Aorta (tissue), 5 donors: ENCODE measurements around the gene SWI5. TPM values are rescaled to one million over a fixed set of nuclear protein-coding genes. Genes with fewer than 3 reads are reported as not detected.

ENCODE experiments used
- ATAC-seq: fragments of 200-7000 bp; cut with Tn5 transposase; one replicate; pipeline ENCODE4 v1.9.1; 2022; ENCODE audit warnings: moderate library complexity; ENCODE audit not compliant: low FRiP score
- DNase-seq, 2 donors: peaks; one replicate each; pipeline ENCODE4 v3.0.0-alpha.2; 2020
- H3K27ac ChIP-seq, 2 donors: one replicate each; pipeline ENCODE4 v1.5.1; 2013; ENCODE audit warnings: low read length in 2 of 2, mild to moderate bottlenecking in 2 of 2, moderate library complexity in 2 of 2, control low read depth in 1 of 2, inconsistent platforms in 1 of 2, low read depth in 1 of 2
- H3K27me3 ChIP-seq, 2 donors: one replicate each; pipeline ENCODE4 v1.6.1; 2013; ENCODE audit warnings: control low read depth in 1 of 2, low read length in 1 of 2, mild to moderate bottlenecking in 1 of 2, moderate library complexity in 1 of 2; ENCODE audit not compliant: insufficient read depth in 2 of 2, control insufficient read depth in 1 of 2
- H3K36me3 ChIP-seq, 2 donors: one replicate each; pipeline ENCODE4 v1.6.1; 2013; ENCODE audit warnings: control low read depth in 1 of 2, low read length in 1 of 2, mild to moderate bottlenecking in 1 of 2; ENCODE audit not compliant: insufficient read depth in 2 of 2, control insufficient read depth in 1 of 2
- H3K4me1 ChIP-seq, 2 donors: one replicate each; pipeline ENCODE4 v1.6.1; 2013; ENCODE audit warnings: low read length in 2 of 2, control low read depth in 1 of 2, mild to moderate bottlenecking in 1 of 2, moderate library complexity in 1 of 2; ENCODE audit not compliant: insufficient read depth in 2 of 2, control insufficient read depth in 1 of 2
- H3K4me3 ChIP-seq, 2 donors: one replicate each; pipeline ENCODE4 v1.5.1; 2013; ENCODE audit warnings: low read length in 2 of 2, control low read depth in 1 of 2, mild to moderate bottlenecking in 1 of 2
- H3K9me3 ChIP-seq: one replicate; pipeline ENCODE4 v1.6.1; 2013; ENCODE audit warnings: mild to moderate bottlenecking, low read length; ENCODE audit not compliant: control insufficient read depth
- WGBS, 2 donors: extraction: QIAGEN DNeasy Blood & Tissue Kit; methylation state at CpG; one replicate each; pipeline ENCODE4 v1.1.7; 2013; 5-methylcytosine and 5-hydroxymethylcytosine counted together
- intact Hi-C, 2 donors: fragments of 100-400 bp; cut with DNase I; formaldehyde crosslinking; loops; one replicate each; pipeline versions ENCODE4 v1.14.2 to v1.15.0; 2022
- polyA plus RNA-seq, 2 donors: library from polyadenylated mRNA; stranded (reverse); fragments of 200-250 nt; gene quantifications; one replicate each; pipeline ENCODE4 v1.2.3, GENCODE V29; 2013
- total RNA-seq, 2 donors: library from RNA; stranded (reverse); fragmentation: NEBNext Ultra II Directional; extraction: Animal tissue kit (Norgen Biotek cat#: 25700); gene quantifications; one replicate each; pipeline ENCODE4 v1.2.1, GENCODE V29; 2021
- donor health status: healthy with polysubstance abuse.
- donor health status: Bipolar disorder and iron deficiency.
- donor health status: DM: no; HTN: no; CAD: no.
- donor health status: DM: no; HTN: no; CAD: no.
- donor health status: DM: yes; HTN: yes; CAD: no.

Gene SWI5
- total and polyA plus RNA-seq, 4 donors: 12.2 to 30.8 (median 22.4) TPM

DNA sequence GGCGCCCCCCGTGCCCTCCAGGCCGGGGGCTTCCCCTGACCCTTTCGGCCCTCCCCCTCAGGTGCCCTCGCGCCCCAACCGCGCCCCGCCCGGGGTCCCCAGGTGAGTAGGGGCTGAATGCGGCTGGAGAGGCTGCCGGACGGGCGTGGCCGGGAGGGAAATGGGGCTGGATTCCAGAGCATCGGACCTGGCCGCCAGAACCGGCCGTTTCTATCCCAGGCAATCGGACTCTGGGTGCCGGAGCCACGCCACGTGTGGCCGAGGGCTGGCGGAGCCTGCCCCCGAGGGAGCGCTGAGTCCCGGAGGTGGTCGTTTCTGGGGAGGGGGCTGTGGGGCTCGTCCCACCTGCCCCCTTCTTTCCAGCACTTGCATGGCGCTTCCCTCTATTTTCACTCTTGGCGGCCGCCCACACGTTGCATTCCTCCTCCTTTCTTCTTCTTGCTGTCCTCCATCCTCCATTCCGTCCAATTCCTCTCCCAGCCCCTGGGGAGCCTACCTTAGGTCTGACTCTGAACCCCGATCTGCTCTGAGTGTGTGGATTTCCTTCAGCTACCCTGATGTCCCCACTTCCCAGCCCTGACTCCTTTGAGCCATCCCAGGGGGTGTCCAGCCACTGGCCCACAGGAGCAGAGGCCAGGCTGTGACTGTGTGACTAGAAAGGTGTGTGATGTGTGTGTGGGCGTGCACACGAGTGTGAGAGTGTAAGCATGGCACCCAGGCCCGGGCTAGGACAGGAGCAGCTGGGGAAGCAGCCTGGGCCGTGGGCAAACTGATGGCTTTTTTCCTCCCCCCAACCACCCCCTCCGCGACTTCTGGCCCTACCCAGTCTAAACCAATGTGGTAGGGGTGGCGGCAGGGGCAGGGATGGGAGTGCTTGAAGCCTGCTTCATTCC is 25.0 kb upstream of the SWI5 start:
- Histone ChIP-seq H3K27me3 (no peaks in the 10 kb centered on the region), H3K4me3 (no peak overlapping the region), H3K27ac (no peak overlapping the region), H3K4me1 (no peaks in the 10 kb centered on the region), H3K9me3 (no peaks in the 10 kb centered on the region), H3K36me3 (no peaks in the 10 kb centered on the region)
- intact Hi-C loops: no loop called here
- ATAC-seq (no peak), DNase-seq (no peak)
- 32 to 33% methylated on average over 37 to 43 of the region's 43 CpGs for WGBS, 2 donors

DNA sequence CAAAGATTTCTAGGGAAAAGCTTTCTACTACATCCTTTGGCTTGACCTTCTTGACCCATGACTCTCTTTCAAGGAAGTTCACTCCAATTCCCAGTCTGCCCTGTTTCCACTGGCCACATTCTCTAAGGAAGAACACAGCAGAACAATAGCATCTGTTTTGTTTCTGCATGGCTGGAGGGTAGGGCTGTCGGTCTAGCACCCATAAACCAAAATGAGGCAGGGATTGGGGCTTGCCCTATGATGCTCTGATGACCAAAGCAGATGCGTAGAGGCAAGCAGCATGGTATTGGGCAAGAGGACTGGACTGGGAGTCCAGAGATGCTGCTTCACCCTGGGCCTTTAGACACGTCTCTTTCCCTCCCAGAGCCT is 24.4 kb upstream of the SWI5 start:
- ATAC-seq (no peak), DNase-seq (no peak)
- WGBS, 2 donors: 92 to 94% methylated on average over 3 of the region's 3 CpGs
- Histone ChIP-seq H3K4me3 (no peak overlapping the region), H3K27me3 (no peaks in the 10 kb centered on the region), H3K4me1 (no peaks in the 10 kb centered on the region), H3K36me3 (no peaks in the 10 kb centered on the region), H3K27ac (no peak overlapping the region), H3K9me3 (no peaks in the 10 kb centered on the region)
- intact Hi-C loops: no loop called here

DNA sequence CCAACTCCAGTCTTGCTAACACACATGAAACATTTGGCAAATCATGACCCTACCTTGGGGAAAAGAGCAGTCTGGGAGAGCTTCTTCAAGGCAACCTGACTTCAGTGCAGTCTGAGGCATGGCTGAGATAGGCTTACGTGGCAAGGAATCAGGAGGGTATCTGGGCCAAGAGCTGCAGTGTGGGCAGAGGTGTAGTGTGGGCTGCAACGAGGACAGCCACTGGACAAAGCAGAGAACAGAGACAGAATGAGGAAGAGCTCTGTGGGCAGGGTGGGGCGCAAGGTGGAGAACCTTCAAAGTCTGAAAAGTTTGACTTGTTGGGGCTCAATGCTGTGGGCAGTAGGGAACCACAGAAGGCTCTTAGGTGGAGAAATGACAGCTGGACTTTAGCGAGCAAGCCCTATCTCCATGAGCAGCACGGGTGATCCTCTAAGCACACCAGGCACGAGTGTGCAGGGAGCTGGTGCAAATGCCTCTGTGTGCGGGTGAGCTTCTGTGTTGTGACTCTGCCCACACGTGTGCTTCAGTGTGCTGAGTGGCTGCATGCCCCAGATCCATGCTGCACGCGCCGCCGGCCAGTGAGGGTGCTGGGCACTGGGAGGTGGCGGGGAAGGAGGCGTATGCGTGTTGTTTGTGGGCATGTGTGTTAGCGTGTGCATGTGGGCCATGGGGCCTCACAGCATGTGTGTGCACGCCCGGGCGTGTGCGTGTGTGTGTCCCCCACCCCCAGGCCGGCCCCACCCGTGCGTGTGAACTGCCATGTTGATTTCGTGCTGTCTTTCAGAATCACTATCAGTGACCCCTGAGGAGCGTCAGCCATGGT is 23.5 kb upstream of the SWI5 start:
- WGBS, 2 donors: 90 to 92% methylated on average over 25 of the region's 25 CpGs
- Histone ChIP-seq H3K27me3 (no peaks in the 10 kb centered on the region), H3K4me3 (no peak overlapping the region), H3K36me3 (peaks cover 0 to 2% of the 10 kb centered on the region in 2 donors), H3K4me1 (no peaks in the 10 kb centered on the region), H3K27ac (no peak overlapping the region), H3K9me3 (no peaks in the 10 kb centered on the region)
- no peak for DNase-seq
- ATAC-seq: no peak
- intact Hi-C loops: no loop called here

DNA sequence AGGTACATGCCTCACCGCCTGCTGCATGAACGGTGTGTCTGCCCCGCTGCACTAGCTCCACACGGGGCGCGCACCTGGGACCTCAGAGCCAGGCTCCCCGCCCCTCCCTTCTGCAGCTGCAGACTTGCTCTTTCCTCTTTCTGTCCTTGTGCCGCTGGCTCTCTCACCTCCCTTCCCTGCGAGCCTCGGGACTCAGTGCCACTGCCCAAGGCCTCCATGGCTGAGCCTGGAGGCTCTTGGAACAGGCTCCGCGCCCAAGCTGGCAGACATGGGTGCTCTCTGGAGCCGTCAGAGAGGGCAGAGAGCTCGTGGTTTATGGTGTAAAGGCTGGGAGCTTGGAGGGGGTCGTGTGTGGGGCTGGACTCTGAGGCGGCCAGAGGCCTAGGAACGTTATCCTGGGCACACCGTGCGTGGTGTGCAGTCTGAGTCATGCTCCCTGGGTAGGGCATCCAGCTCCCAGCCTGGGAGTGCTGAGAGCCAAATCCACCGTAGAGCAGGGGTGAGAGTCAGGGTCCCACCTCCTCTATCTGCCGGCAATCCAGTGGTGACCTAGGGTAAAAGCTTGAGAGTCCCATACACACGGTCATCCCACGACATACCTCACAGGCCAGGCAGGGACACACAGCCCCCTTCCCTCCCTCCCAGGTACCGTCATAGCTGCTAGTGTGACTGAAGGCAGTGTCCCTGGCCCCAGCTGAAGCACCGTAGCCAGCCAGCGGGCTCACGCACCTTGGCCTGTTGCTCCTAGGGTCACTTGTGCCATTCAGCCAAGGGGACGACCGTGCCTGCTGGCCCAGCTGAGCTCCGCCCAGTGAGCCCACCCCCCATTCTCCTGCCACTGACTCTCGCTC is 22.7 kb upstream of the SWI5 start:
- no peaks in the 10 kb centered on the region for H3K27me3 ChIP-seq
- WGBS, 2 donors: 82 to 84% methylated on average over 31 of the region's 31 CpGs
- no peaks in the 10 kb centered on the region for H3K9me3 ChIP-seq
- no peak overlapping the region for H3K4me3 ChIP-seq
- DNase-seq (no peak), ATAC-seq (no peak)
- H3K27ac ChIP-seq: no peak overlapping the region
- intact Hi-C loops: no loop called here
- peaks cover 0 to 5% of the 10 kb centered on the region in 2 donors for H3K36me3 ChIP-seq
- no peaks in the 10 kb centered on the region for H3K4me1 ChIP-seq

GRCh38 chr9:128253991-128254346 is 22.1 kb upstream of the SWI5 start:
- no peaks in the 10 kb centered on the region for H3K9me3 ChIP-seq
- DNase-seq: no peak
- H3K27me3 ChIP-seq: no peaks in the 10 kb centered on the region
- WGBS, 2 donors: 87 to 90% methylated on average over 7 of the region's 7 CpGs
- no peaks in the 10 kb centered on the region for H3K4me1 ChIP-seq
- intact Hi-C loops: no loop called here
- ATAC-seq: no peak
- no peak overlapping the region for H3K4me3 ChIP-seq
- H3K36me3 ChIP-seq: peaks cover 0 to 7% of the 10 kb centered on the region in 2 donors
- H3K27ac ChIP-seq: no peak overlapping the region

DNA sequence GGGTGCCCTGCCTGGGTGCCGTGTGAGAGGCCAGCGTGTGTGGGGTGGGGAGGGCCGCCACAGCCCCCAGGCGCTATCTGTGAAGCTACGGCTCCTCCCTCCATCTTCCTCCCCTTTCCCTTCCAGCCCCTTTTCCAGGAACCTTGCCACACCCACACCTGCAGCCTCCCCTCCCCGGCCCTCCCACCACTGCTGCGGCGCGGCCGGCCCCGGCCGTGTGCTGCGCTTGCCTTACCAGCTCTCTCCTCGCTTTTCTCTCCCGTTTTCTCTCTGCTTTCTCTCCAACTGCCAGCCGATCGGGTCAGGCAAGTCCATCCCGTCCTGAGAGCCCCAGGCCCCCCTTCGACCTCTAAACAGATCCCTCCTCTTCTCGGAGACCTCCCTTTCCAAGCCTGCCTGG is 21.7 kb upstream of the SWI5 start:
- intact Hi-C loops: no loop called here
- no peaks in the 10 kb centered on the region for H3K9me3 ChIP-seq
- peaks cover 0 to 7% of the 10 kb centered on the region in 2 donors for H3K36me3 ChIP-seq
- no peaks in the 10 kb centered on the region for H3K4me1 ChIP-seq
- 86% methylated on average over 19 to 20 of the region's 20 CpGs for WGBS, 2 donors
- H3K27ac ChIP-seq: no peak overlapping the region
- ATAC-seq (no peak), DNase-seq (peak in 1 of 2 donors; percentile 41)
- no peak overlapping the region for H3K4me3 ChIP-seq
- H3K27me3 ChIP-seq: no peaks in the 10 kb centered on the region

DNA sequence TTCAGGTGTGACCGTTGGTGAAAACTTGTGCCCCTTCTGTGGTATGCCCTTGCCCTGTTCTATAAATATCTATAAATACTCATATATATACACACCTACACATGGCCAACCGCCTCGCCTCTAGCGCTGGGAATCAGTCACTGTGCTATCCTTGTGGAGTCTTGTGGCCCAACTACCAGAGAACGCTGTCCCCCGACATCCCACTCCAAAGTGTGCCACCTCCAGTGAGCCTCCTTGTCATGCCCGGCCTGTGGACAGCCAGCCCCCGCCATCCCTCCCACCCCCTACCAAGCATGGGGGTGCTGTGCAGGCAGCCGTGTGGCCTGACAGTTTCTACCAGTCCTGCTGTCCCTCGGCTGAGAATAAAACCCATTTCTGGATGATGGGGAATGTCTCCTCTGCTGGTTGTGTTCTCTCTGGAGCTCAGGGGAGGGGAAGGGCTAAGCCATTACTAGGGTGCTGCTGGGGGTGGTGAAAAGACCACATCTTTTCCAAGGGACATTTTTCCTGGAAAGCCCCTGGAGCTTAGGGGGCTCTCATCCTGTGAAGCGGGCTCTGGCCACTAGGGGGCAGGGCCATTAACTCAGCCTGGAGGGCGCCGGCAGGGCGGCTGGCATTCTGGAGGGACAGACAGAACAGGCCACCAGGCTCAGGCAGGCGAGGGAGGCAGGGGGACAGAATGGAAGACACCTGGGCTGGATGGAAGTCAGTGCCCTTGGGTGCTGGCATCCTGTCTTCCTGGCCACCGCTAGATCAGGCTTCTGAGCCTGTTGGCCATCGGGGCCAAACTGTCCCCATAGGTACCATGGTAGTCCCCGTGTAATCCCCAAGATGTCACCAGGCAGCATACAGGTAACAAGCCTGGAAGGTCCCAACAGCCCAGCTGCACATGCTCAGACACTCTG is 21.0 kb upstream of the SWI5 start:
- no peaks in the 10 kb centered on the region for H3K9me3 ChIP-seq
- no peaks in the 10 kb centered on the region for H3K27me3 ChIP-seq
- peak; percentile 72 to 91 for DNase-seq
- H3K4me1 ChIP-seq: no peaks in the 10 kb centered on the region
- ATAC-seq: peak; percentile 67
- no peak overlapping the region for H3K4me3 ChIP-seq
- H3K36me3 ChIP-seq: peaks cover 3 to 7% of the 10 kb centered on the region in 2 donors
- no peak overlapping the region for H3K27ac ChIP-seq
- WGBS, 2 donors: 55% methylated on average over 18 of the region's 18 CpGs
- intact Hi-C loops: no loop called here
